Measurements from ENCODE around the gene KITLG.
A peak's percentile ranks its signal among the peaks of the same experiment; 100 is the strongest.

GRCh38 chr12:88501972-88502938 lies 78.0 kb downstream of the KITLG start:
- no peak for TF ChIP-seq POLR2A (IDR thresholded peaks at IDR 0.05)
- TF ChIP-seq, protein P1, sequence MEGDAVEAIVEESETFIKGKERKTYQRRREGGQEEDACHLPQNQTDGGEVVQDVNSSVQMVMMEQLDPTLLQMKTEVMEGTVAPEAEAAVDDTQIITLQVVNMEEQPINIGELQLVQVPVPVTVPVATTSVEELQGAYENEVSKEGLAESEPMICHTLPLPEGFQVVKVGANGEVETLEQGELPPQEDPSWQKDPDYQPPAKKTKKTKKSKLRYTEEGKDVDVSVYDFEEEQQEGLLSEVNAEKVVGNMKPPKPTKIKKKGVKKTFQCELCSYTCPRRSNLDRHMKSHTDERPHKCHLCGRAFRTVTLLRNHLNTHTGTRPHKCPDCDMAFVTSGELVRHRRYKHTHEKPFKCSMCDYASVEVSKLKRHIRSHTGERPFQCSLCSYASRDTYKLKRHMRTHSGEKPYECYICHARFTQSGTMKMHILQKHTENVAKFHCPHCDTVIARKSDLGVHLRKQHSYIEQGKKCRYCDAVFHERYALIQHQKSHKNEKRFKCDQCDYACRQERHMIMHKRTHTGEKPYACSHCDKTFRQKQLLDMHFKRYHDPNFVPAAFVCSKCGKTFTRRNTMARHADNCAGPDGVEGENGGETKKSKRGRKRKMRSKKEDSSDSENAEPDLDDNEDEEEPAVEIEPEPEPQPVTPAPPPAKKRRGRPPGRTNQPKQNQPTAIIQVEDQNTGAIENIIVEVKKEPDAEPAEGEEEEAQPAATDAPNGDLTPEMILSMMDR (IDR thresholded peaks at IDR 0.05), result no peak
- TF ChIP-seq EP300 (IDR thresholded peaks at IDR 0.05), result peak in 1 of 2 donors; percentile 28
